Keratinocyte (primary cell): ENCODE results near the gene MAGI2. TPM values are rescaled to one million over a fixed set of nuclear protein-coding genes. Genes with fewer than 3 reads are reported as not detected.

ENCODE experiments used
- DNase-seq: peaks from one replicate; pipeline ENCODE4 v3.0.0-alpha.2; 2011; ENCODE audit warnings: low read depth, missing footprints, low spot score
- FAIRE-seq: peaks from 2 replicates; lab custom pipeline; 2011; peaks lifted over from hg19 to GRCh38; lab: Jason Lieb, UNC
- H2AFZ ChIP-seq: 2 replicates; pipeline ENCODE4 v1.6.0; 2012; ENCODE audit warnings: low read length, control low read depth, inconsistent platforms; ENCODE audit not compliant: control insufficient read depth
- H3K27ac ChIP-seq: 2 replicates; pipeline ENCODE4 v1.5.1; 2011; ENCODE audit warnings: low read length; ENCODE audit not compliant: control insufficient read depth, insufficient read depth
- H3K27me3 ChIP-seq: 3 replicates; pipeline ENCODE4 v1.6.0; 2011; ENCODE audit warnings: low read length; ENCODE audit not compliant: control insufficient read depth, insufficient read depth; ENCODE audit errors: extremely low read depth
- H3K36me3 ChIP-seq, 2 experiments: 2 replicates in 1 of 2; 3 replicates in 1 of 2; pipeline ENCODE4 v1.5.1; 2011; ENCODE audit warnings: low read length in 2 of 2, mild to moderate bottlenecking in 1 of 2; ENCODE audit not compliant: control insufficient read depth in 2 of 2, insufficient read depth in 2 of 2; ENCODE audit errors: extremely low read depth in 1 of 2
- H3K4me1 ChIP-seq: 3 replicates; pipeline ENCODE4 v1.5.1; 2011; ENCODE audit warnings: low read length; ENCODE audit not compliant: control insufficient read depth, insufficient read depth; ENCODE audit errors: extremely low read depth
- H3K4me2 ChIP-seq: 3 replicates; pipeline ENCODE4 v1.6.0; 2011; ENCODE audit warnings: low read depth, low read length; ENCODE audit not compliant: control insufficient read depth, insufficient read depth; ENCODE audit errors: extremely low read depth
- H3K4me3 ChIP-seq, 3 experiments: fragments of 200-600 bp in 1 of 3; sonication (generic) in 1 of 3; 2 replicates in 2 of 3; 3 replicates in 1 of 3; pipeline ENCODE4 v1.5.1; 2011 to 2016; ENCODE audit warnings: low read length in 3 of 3, mild to moderate bottlenecking in 3 of 3, control low read depth in 2 of 3, inconsistent platforms in 1 of 3, low read depth in 1 of 3, mixed read lengths in 1 of 3, mixed run types in 1 of 3, moderate library complexity in 1 of 3; ENCODE audit not compliant: control insufficient read depth in 2 of 3, insufficient read depth in 2 of 3; ENCODE audit errors: extremely low read depth in 1 of 3
- H3K79me2 ChIP-seq: 2 replicates; pipeline ENCODE4 v1.6.0; 2012; ENCODE audit warnings: low read length; ENCODE audit not compliant: control insufficient read depth, insufficient read depth
- H3K9ac ChIP-seq: 3 replicates; pipeline ENCODE4 v1.6.0; 2011; ENCODE audit warnings: low read length; ENCODE audit not compliant: control insufficient read depth, insufficient read depth; ENCODE audit errors: extremely low read depth
- H3K9me1 ChIP-seq: 3 replicates; pipeline ENCODE4 v1.6.0; 2011; ENCODE audit warnings: low read length; ENCODE audit not compliant: control insufficient read depth, insufficient read depth; ENCODE audit errors: extremely low read depth
- H3K9me3 ChIP-seq: 2 replicates; pipeline ENCODE4 v1.5.1; 2012; ENCODE audit warnings: low read depth, low read length; ENCODE audit not compliant: control insufficient read depth
- H4K20me1 ChIP-seq: 3 replicates; pipeline ENCODE4 v1.6.0; 2011; ENCODE audit warnings: low read length; ENCODE audit not compliant: control insufficient read depth, insufficient read depth; ENCODE audit errors: extremely low read depth
- EZH2 ChIP-seq: IDR thresholded peaks from one replicate; pipeline ENCODE4 v1.6.1; 2012; ENCODE audit warnings: inconsistent platforms, mild to moderate bottlenecking, low read length, moderate library complexity
- dilution Hi-C: fragments of 300-500 bp; cut with MboI; formaldehyde crosslinking; loops from one replicate; pipeline ENCODE4 v1.7.0; 2020; ENCODE audit warnings: low sequenced_read_pairs; ENCODE audit not compliant: extremely low pct_ligation_motif_present
- polyA plus RNA-seq, 5 experiments: library from polyadenylated mRNA; depleted of rRNA in 3 of 5; stranded (reverse) in 3 of 5; stranded (forward) in 1 of 5; unstranded in 1 of 5; fragments of >200 nt; gene quantifications; 1 replicate in 1 of 5; 2 replicates in 3 of 5; 3 replicates in 1 of 5; pipeline versions ENCODE4 v1.2.1 to v1.2.3, GENCODE V29; 2011 to 2012; ENCODE audit warnings: missing spikeins in 2 of 5, low read depth in 1 of 5, low replicate concordance in 1 of 5
- TF ChIP-seq, protein P1 (sequence below), 3 experiments: IDR thresholded peaks in 1 of 3; conservative IDR thresholded peaks in 1 of 3; optimal IDR thresholded peaks in 1 of 3; 2 replicates in 2 of 3; 3 replicates in 1 of 3; pipeline versions ENCODE3 to v1.5.1; 2011; ENCODE audit warnings: low read length in 3 of 3, mild to moderate bottlenecking in 3 of 3, moderate library complexity in 2 of 3, control low read depth in 1 of 3, inconsistent platforms in 1 of 3; ENCODE audit not compliant: insufficient read depth in 2 of 3; ENCODE audit errors: extremely low read depth in 1 of 3

The MAGI2 gene
- polyA plus RNA-seq, 1 donor (not counting 4 experiments of a cell fraction or from before 2014, with no cell fraction given), result 0.07 TPM

DNA sequence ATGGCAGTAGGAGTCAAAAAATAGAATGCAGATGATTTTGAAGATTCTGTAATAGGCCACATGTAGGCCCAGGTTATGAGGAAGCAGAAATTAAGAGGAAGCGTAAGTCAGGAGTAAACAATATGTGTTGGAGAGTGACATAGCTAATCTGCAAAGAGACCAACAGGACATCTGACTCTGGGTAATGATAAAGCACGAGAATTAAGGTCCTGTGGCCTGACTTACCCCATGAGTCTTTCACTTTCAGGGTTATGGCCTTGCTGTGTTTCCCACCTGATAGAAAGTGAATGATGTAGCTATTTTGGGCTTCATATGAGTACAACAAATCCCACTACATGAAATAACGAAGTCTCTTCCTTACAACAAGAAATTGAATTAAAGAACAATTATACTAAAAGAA lies 393.0 kb downstream of the MAGI2 start:
- Histone ChIP-seq H3K27me3 (no peaks in the 10 kb centered on the region), H4K20me1 (no peaks in the 10 kb centered on the region), H3K4me2 (no peak overlapping the region), H3K4me3 (no peak overlapping the region), H3K9ac (no peak overlapping the region), H3K36me3 (no peaks in the 10 kb centered on the region), H2AFZ (no peak overlapping the region), H3K9me3 (no peaks in the 10 kb centered on the region), H3K9me1 (no peaks in the 10 kb centered on the region), H3K4me1 (no peaks in the 10 kb centered on the region), H3K27ac (no peak overlapping the region), H3K79me2 (no peaks in the 10 kb centered on the region)
- dilution Hi-C loops, result no loop called here
- DNase-seq (no peak), FAIRE-seq (no peak)
- TF ChIP-seq EZH2, result no peak
- TF ChIP-seq, protein P1, sequence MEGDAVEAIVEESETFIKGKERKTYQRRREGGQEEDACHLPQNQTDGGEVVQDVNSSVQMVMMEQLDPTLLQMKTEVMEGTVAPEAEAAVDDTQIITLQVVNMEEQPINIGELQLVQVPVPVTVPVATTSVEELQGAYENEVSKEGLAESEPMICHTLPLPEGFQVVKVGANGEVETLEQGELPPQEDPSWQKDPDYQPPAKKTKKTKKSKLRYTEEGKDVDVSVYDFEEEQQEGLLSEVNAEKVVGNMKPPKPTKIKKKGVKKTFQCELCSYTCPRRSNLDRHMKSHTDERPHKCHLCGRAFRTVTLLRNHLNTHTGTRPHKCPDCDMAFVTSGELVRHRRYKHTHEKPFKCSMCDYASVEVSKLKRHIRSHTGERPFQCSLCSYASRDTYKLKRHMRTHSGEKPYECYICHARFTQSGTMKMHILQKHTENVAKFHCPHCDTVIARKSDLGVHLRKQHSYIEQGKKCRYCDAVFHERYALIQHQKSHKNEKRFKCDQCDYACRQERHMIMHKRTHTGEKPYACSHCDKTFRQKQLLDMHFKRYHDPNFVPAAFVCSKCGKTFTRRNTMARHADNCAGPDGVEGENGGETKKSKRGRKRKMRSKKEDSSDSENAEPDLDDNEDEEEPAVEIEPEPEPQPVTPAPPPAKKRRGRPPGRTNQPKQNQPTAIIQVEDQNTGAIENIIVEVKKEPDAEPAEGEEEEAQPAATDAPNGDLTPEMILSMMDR (optimal IDR thresholded peaks at IDR 0.05 in 1 of 3, IDR thresholded peaks at IDR 0.05 in 1 of 3, conservative IDR thresholded peaks at IDR 0.05 in 1 of 3; ENCODE audit: extremely low read depth in 1 of 3, insufficient read depth in 2 of 3, low read length in 3 of 3), result no peak

DNA sequence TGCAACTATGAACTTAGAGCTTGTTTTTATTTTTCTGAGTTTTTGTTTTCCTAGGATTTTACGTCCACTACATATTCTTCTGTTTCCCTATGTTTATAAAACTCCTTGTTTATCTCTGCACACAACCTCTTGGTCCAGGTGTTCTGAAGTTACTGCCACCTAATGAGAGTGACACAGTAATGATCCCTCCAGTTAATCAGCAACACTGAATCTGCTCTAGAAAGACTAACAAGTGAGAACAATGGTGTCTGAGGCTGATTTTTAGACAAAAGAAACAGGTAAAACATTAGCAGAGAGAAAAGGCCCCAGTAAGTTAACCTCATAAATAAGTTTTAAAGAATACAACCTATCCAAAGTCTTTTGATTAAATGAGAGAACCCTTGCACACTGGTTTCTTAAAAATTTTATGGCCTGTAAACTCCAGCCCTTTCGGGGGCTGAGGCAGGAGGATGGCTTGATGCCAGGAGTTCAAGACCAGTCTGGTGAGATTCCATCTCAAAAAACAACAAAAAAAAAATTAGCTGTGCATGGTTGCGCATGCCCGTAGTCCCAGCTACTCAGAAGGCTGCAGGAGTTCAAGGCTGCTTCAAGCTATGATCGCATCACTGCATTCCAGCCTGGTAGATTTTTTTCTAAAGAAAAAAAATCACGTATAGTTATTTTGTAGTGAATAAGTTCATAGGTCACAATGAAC lies 397.6 kb downstream of the MAGI2 start:
- Histone ChIP-seq H3K4me1 (no peaks in the 10 kb centered on the region), H3K4me3 (no peak overlapping the region), H3K79me2 (no peaks in the 10 kb centered on the region), H3K36me3 (no peaks in the 10 kb centered on the region), H3K27ac (no peak overlapping the region), H3K9me1 (no peaks in the 10 kb centered on the region), H2AFZ (peak overlapping the region; percentile 59), H3K9ac (no peak overlapping the region), H3K27me3 (no peaks in the 10 kb centered on the region), H4K20me1 (no peaks in the 10 kb centered on the region), H3K9me3 (no peaks in the 10 kb centered on the region), H3K4me2 (peak overlapping the region; percentile 22)
- FAIRE-seq, result peak; percentile 59
- TF ChIP-seq EZH2, result no peak
- TF ChIP-seq, protein P1 (optimal IDR thresholded peaks at IDR 0.05 in 1 of 3, IDR thresholded peaks at IDR 0.05 in 1 of 3, conservative IDR thresholded peaks at IDR 0.05 in 1 of 3; ENCODE audit: extremely low read depth in 1 of 3, insufficient read depth in 2 of 3, low read length in 3 of 3), result no peak
- dilution Hi-C loops, result no loop called here
- DNase-seq, result no peak
